SH-SY5Y (cell line): ENCODE measurements around the gene OPN4.

Experiments
- GATA2 ChIP-seq: IDR thresholded peaks from 2 replicates; pipeline ENCODE4 v1.6.1; 2011; ENCODE audit warnings: mild to moderate bottlenecking, low read depth, low read length
- GATA3 ChIP-seq: IDR thresholded peaks from 2 replicates; pipeline ENCODE4 v1.6.1; 2011; ENCODE audit warnings: low read depth, mild to moderate bottlenecking, low read length, moderate library complexity

DNA sequence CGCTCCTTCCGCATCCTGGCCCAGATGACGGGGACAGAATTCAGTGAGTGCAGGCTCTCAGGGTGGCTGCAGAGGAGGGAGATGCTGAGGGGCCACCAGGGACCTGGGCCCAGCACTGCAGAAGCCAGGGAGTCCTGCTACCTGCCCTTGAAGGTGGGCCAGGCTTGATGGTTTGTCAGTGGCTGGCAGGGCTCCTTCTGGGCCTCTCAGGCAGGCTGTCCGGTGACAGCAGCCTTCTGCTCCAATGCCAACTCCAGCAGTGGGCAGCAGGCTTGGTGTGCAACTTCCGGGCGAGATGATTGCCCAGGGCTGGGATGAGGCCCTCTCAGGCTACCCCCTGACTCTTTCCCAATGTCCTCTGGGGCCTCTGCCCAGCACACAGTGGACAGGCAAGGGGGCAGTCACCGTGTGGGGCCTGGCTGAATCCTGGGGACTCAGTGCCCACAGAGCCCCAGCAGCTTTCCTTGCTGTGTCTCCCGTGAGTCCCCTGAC is 37.7 kb downstream of the OPN4 start:
- TF ChIP-seq GATA2 (no peak), GATA3 (no peak)
